Choroid plexus epithelial cell (primary cell): Measurements from ENCODE around the gene CC2D1B.

Experiments
- DNase-seq: peaks from one replicate; pipeline ENCODE4 v3.0.0-alpha.2; 2010; ENCODE audit warnings: low read depth
- H3K4me3 ChIP-seq: 2 replicates; pipeline ENCODE4 v1.5.1; 2011; ENCODE audit warnings: low read depth, mild to moderate bottlenecking, control low read depth, low read length, moderate library complexity
- CTCF ChIP-seq: conservative IDR thresholded peaks from 2 replicates; pipeline ENCODE4 v1.5.1; 2011; ENCODE audit warnings: low read depth, mild to moderate bottlenecking, control low read depth, inconsistent platforms, low read length, moderate library complexity

Gene CC2D1B

DNA sequence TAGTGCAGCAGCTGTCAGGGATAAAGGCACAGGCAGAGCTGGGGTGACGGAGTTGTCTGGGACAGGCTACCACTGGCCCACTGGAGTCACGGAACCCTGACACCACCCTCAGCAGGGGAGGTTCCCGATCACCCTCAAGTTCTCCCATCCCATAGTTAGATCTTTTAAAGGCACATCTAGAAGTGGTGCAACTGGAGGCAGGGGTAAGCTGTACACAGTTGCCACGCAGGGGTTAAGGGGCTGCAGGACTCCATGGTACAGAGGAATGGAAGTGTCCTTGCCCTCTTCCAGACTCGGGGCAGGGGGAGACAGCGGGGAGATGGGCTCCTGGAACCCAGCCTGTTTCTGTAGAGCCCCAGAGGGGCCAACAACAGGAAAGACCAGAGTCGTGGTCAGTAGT lies 13.3 kb downstream of the CC2D1B start:
- no peak for DNase-seq
- H3K4me3 ChIP-seq: no peak overlapping the region
- TF ChIP-seq CTCF: no peak

GRCh38 chr1:52348704-52349300 lies 17.2 kb downstream of the CC2D1B start:
- TF ChIP-seq CTCF: peak; percentile 60
- no peak overlapping the region for H3K4me3 ChIP-seq
- peak; percentile 65 for DNase-seq

GRCh38 chr1:52346653-52347052 lies 19.4 kb downstream of the CC2D1B start:
- H3K4me3 ChIP-seq: no peak overlapping the region
- DNase-seq: no peak

DNA sequence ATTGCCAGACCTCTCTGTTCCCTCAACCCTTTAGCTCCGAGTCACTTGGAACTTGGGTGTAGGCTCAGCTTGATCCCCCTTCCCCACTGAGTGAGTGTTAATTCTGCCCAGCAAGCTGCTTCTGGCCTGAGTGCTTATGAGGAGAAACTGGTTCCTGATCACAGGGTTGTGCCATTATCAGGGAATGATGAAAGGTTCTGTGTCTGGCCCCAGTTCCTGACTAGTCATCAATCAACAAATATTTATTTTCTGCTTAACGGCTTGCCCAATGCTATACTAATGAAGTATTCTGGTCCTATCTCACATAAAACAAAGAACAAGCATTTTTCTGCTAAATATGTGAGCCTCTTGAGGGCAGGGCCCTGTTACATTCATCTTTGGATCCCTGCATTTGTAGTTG lies 20.8 kb downstream of the CC2D1B start:
- H3K4me3 ChIP-seq: no peak overlapping the region
- no peak for DNase-seq
- no peak for TF ChIP-seq CTCF

More at GRCh38 chr1:52346653-52347052, 19.4 kb downstream of the CC2D1B start:
- TF ChIP-seq CTCF: no peak

DNA sequence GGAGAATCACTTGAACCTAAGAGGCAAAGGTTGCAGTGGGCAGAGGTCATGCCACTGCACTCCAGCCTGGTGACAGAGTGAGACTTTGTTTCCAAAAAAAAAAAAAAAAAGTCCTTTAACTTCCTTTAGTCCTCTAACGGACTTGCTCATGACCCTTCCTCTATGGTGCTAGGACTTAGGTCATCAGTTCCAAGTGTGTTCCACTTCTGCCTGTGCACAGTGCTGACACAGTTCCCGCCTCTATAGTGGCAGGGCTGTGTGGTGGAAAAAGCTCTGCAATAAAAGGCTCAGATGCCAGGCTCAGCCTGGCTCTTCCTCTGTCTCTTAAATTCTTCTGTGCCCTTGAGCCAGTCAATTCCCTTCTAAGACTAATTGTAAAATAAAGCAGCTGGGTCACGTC lies 22.0 kb downstream of the CC2D1B start:
- no peak for DNase-seq
- no peak overlapping the region for H3K4me3 ChIP-seq
- TF ChIP-seq CTCF: no peak

GRCh38 chr1:52341655-52342260 lies 24.2 kb downstream of the CC2D1B start:
- TF ChIP-seq CTCF: no peak
- DNase-seq: no peak
- no peak overlapping the region for H3K4me3 ChIP-seq

DNA sequence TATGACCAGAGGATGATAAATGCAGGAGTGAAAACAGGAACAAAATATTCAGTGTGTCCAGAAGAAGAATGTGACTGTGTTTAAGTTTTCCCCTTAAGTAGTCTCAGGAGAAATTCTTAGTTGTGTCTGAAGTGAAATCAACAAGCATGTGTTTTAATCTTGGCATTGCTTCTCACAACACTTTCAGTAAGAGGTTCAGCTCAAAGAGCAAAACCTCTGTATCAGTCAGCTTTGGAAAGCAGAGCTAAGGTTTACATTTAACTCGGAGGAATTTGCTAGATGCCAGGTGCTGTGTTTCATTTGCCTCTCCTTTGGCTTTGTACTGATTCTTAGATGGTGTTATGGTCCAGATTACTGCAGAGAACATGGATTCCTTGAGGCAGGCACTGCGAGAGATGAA lies 28.6 kb downstream of the CC2D1B start:
- DNase-seq: no peak
- no peak overlapping the region for H3K4me3 ChIP-seq
- no peak for TF ChIP-seq CTCF
